ENCODE measurements around the gene ANKRD33.

DNA sequence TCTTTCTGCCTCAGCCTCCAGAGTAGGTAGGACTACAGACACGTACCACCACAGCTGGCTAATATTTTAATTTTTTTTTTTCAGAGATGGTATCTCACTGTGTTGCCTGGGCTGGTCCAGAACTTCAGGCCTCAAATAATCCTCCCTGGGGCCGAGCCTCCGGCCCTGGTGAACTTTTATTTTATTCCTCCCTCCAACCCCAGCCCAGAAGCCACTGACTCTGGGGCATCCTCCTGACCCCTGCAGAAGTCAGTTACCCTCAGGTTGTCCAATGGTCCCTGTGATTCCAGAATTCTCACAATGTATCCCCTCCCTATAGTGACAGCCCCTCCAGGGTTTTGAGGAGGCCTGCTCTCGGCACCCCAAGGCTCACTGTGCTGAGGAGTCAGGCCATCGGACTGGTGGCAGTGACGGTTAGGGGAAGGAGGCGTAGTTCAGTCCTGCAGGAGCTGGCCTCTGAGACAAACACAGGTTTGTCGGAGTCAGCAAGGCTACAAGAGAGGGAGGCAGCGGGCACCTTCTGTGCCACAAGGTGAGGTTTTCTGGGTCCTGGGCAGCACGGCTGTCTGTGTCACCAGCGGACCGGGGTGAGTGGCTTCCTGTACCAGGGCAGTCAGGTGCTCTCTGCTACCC lies 20.0 kb upstream of the ANKRD33 start:
- TF ChIP-seq, protein P1, sequence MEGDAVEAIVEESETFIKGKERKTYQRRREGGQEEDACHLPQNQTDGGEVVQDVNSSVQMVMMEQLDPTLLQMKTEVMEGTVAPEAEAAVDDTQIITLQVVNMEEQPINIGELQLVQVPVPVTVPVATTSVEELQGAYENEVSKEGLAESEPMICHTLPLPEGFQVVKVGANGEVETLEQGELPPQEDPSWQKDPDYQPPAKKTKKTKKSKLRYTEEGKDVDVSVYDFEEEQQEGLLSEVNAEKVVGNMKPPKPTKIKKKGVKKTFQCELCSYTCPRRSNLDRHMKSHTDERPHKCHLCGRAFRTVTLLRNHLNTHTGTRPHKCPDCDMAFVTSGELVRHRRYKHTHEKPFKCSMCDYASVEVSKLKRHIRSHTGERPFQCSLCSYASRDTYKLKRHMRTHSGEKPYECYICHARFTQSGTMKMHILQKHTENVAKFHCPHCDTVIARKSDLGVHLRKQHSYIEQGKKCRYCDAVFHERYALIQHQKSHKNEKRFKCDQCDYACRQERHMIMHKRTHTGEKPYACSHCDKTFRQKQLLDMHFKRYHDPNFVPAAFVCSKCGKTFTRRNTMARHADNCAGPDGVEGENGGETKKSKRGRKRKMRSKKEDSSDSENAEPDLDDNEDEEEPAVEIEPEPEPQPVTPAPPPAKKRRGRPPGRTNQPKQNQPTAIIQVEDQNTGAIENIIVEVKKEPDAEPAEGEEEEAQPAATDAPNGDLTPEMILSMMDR (IDR thresholded peaks at IDR 0.05): no peak
- TF ChIP-seq POLR2A (IDR thresholded peaks at IDR 0.05): no peak
